Keratinocyte (primary cell): ENCODE measurements around the gene MAPK1IP1L. TPM values are rescaled to one million over a fixed set of nuclear protein-coding genes. Genes with fewer than 3 reads are reported as not detected.

Experiments used
- DNase-seq: peaks from one replicate; pipeline ENCODE4 v3.0.0-alpha.2; 2011; ENCODE audit warnings: low read depth, missing footprints, low spot score
- FAIRE-seq: peaks from 2 replicates; lab custom pipeline; 2011; peaks lifted over from hg19 to GRCh38; lab: Jason Lieb, UNC
- H2AFZ ChIP-seq: 2 replicates; pipeline ENCODE4 v1.6.0; 2012; ENCODE audit warnings: low read length, control low read depth, inconsistent platforms; ENCODE audit not compliant: control insufficient read depth
- H3K27ac ChIP-seq: 2 replicates; pipeline ENCODE4 v1.5.1; 2011; ENCODE audit warnings: low read length; ENCODE audit not compliant: control insufficient read depth, insufficient read depth
- H3K27me3 ChIP-seq: 3 replicates; pipeline ENCODE4 v1.6.0; 2011; ENCODE audit warnings: low read length; ENCODE audit not compliant: control insufficient read depth, insufficient read depth; ENCODE audit errors: extremely low read depth
- H3K36me3 ChIP-seq, 2 experiments: 2 replicates in 1 of 2; 3 replicates in 1 of 2; pipeline ENCODE4 v1.5.1; 2011; ENCODE audit warnings: low read length in 2 of 2, mild to moderate bottlenecking in 1 of 2; ENCODE audit not compliant: control insufficient read depth in 2 of 2, insufficient read depth in 2 of 2; ENCODE audit errors: extremely low read depth in 1 of 2
- H3K4me1 ChIP-seq: 3 replicates; pipeline ENCODE4 v1.5.1; 2011; ENCODE audit warnings: low read length; ENCODE audit not compliant: control insufficient read depth, insufficient read depth; ENCODE audit errors: extremely low read depth
- H3K4me2 ChIP-seq: 3 replicates; pipeline ENCODE4 v1.6.0; 2011; ENCODE audit warnings: low read depth, low read length; ENCODE audit not compliant: control insufficient read depth, insufficient read depth; ENCODE audit errors: extremely low read depth
- H3K4me3 ChIP-seq, 3 experiments: fragments of 200-600 bp in 1 of 3; sonication (generic) in 1 of 3; 2 replicates in 2 of 3; 3 replicates in 1 of 3; pipeline ENCODE4 v1.5.1; 2011 to 2016; ENCODE audit warnings: low read length in 3 of 3, mild to moderate bottlenecking in 3 of 3, control low read depth in 2 of 3, inconsistent platforms in 1 of 3, low read depth in 1 of 3, mixed read lengths in 1 of 3, mixed run types in 1 of 3, moderate library complexity in 1 of 3; ENCODE audit not compliant: control insufficient read depth in 2 of 3, insufficient read depth in 2 of 3; ENCODE audit errors: extremely low read depth in 1 of 3
- H3K79me2 ChIP-seq: 2 replicates; pipeline ENCODE4 v1.6.0; 2012; ENCODE audit warnings: low read length; ENCODE audit not compliant: control insufficient read depth, insufficient read depth
- H3K9ac ChIP-seq: 3 replicates; pipeline ENCODE4 v1.6.0; 2011; ENCODE audit warnings: low read length; ENCODE audit not compliant: control insufficient read depth, insufficient read depth; ENCODE audit errors: extremely low read depth
- H3K9me1 ChIP-seq: 3 replicates; pipeline ENCODE4 v1.6.0; 2011; ENCODE audit warnings: low read length; ENCODE audit not compliant: control insufficient read depth, insufficient read depth; ENCODE audit errors: extremely low read depth
- H3K9me3 ChIP-seq: 2 replicates; pipeline ENCODE4 v1.5.1; 2012; ENCODE audit warnings: low read depth, low read length; ENCODE audit not compliant: control insufficient read depth
- H4K20me1 ChIP-seq: 3 replicates; pipeline ENCODE4 v1.6.0; 2011; ENCODE audit warnings: low read length; ENCODE audit not compliant: control insufficient read depth, insufficient read depth; ENCODE audit errors: extremely low read depth
- CTCF ChIP-seq, 3 experiments: IDR thresholded peaks in 1 of 3; conservative IDR thresholded peaks in 1 of 3; optimal IDR thresholded peaks in 1 of 3; 2 replicates in 2 of 3; 3 replicates in 1 of 3; pipeline versions ENCODE3 to v1.5.1; 2011; ENCODE audit warnings: low read length in 3 of 3, mild to moderate bottlenecking in 3 of 3, moderate library complexity in 2 of 3, control low read depth in 1 of 3, inconsistent platforms in 1 of 3; ENCODE audit not compliant: insufficient read depth in 2 of 3; ENCODE audit errors: extremely low read depth in 1 of 3
- EZH2 ChIP-seq: IDR thresholded peaks from one replicate; pipeline ENCODE4 v1.6.1; 2012; ENCODE audit warnings: inconsistent platforms, mild to moderate bottlenecking, low read length, moderate library complexity
- dilution Hi-C: fragments of 300-500 bp; cut with MboI; formaldehyde crosslinking; loops from one replicate; pipeline ENCODE4 v1.7.0; 2020; ENCODE audit warnings: low sequenced_read_pairs; ENCODE audit not compliant: extremely low pct_ligation_motif_present
- polyA plus RNA-seq, 5 experiments: library from polyadenylated mRNA; depleted of rRNA in 3 of 5; stranded (reverse) in 3 of 5; stranded (forward) in 1 of 5; unstranded in 1 of 5; fragments of >200 nt; gene quantifications; 1 replicate in 1 of 5; 2 replicates in 3 of 5; 3 replicates in 1 of 5; pipeline versions ENCODE4 v1.2.1 to v1.2.3, GENCODE V29; 2011 to 2012; ENCODE audit warnings: missing spikeins in 2 of 5, low read depth in 1 of 5, low replicate concordance in 1 of 5

MAPK1IP1L gene
- polyA plus RNA-seq, 1 donor (not counting 4 experiments of a cell fraction or from before 2014, with no cell fraction given) = 48.5 TPM

DNA sequence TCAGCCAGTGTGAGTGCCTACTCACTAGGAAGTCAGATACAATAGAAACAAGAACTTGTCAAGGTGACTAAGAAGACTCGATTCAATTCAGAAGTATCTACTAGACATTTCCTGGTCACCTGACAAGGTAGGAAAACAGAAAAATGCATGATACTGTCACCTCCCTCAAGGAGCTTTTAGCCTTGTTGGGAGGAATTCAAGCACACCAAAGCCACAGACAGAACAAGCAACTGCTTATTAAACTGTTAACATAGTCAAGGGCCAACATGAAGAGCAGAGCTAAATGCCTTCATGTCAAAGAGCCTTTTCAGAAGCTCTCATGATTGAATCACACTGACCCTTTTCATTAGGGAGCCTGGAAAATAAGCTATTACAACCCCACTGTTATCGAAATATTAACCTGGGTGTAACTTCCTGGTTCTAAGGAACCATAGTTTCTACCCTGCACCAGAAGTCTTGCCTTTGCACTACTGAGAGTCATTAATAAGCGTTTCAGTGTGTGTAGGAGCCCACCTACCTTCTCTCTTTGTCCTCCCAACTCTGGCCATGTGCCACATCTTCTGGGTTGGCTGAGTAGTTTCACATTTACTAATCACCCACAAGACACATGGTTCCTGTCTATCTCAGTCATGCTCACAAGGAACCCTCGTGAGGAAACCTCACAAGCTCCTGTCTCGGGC lies 46.6 kb downstream of the MAPK1IP1L start:
- Histone ChIP-seq H3K4me1 (peaks cover 32% of the 10 kb centered on the region), H3K4me2 (no peak overlapping the region)

GRCh38 chr14:55098561-55098898 lies 47.1 kb downstream of the MAPK1IP1L start:
- no peak overlapping the region for H3K27ac ChIP-seq

More for the DNA sequence above, 46.6 kb downstream of the MAPK1IP1L start:
- Histone ChIP-seq H3K4me3 (no peak overlapping the region), H3K9me1 (no peaks in the 10 kb centered on the region), H3K9ac (no peak overlapping the region), H2AFZ (peak overlapping the region; percentile 12), H4K20me1 (no peaks in the 10 kb centered on the region), H3K27me3 (no peaks in the 10 kb centered on the region), H3K36me3 (no peaks in the 10 kb centered on the region), H3K9me3 (no peaks in the 10 kb centered on the region), H3K27ac (peak overlapping the region; percentile 22), H3K79me2 (no peaks in the 10 kb centered on the region)
- DNase-seq = no peak
- dilution Hi-C loops = no loop called here
- peak; percentile 70 for FAIRE-seq
- TF ChIP-seq EZH2 (no peak), CTCF (optimal IDR thresholded peaks at IDR 0.05 in 1 of 3, IDR thresholded peaks at IDR 0.05 in 1 of 3, conservative IDR thresholded peaks at IDR 0.05 in 1 of 3; ENCODE audit: extremely low read depth in 1 of 3, insufficient read depth in 2 of 3, low read length in 3 of 3) (no peak)

More at GRCh38 chr14:55098561-55098898, 47.1 kb downstream of the MAPK1IP1L start:
- H2AFZ ChIP-seq = no peak overlapping the region
- peaks cover 34% of the 10 kb centered on the region for H3K4me1 ChIP-seq
- H3K9me3 ChIP-seq = no peaks in the 10 kb centered on the region
- H3K9ac ChIP-seq = no peak overlapping the region
- FAIRE-seq (no peak), DNase-seq (no peak)
- no peaks in the 10 kb centered on the region for H3K79me2 ChIP-seq
- no peaks in the 10 kb centered on the region for H3K27me3 ChIP-seq
- H3K9me1 ChIP-seq = no peaks in the 10 kb centered on the region
- H3K36me3 ChIP-seq = no peaks in the 10 kb centered on the region
- dilution Hi-C loops = no loop called here
- H3K4me3 ChIP-seq = no peak overlapping the region
- H3K4me2 ChIP-seq = no peak overlapping the region
- no peaks in the 10 kb centered on the region for H4K20me1 ChIP-seq
- TF ChIP-seq CTCF (optimal IDR thresholded peaks at IDR 0.05 in 1 of 3, IDR thresholded peaks at IDR 0.05 in 1 of 3, conservative IDR thresholded peaks at IDR 0.05 in 1 of 3; ENCODE audit: extremely low read depth in 1 of 3, insufficient read depth in 2 of 3, low read length in 3 of 3) (no peak), EZH2 (no peak)
